Left cardiac atrium (tissue), 4 donors: Measurements from ENCODE around the gene ADGRG3. TPM values are rescaled to one million over a fixed set of nuclear protein-coding genes. Genes with fewer than 3 reads are reported as not detected.
"Not testable (repeated sequence)": the region's sequence is repeated elsewhere in the genome, so short reads cannot be mapped to it uniquely, and the experiment has no call there.

Experiments used
- ATAC-seq, 2 donors: fragments of 200-7000 bp; cut with Tn5 transposase; one replicate each; pipeline ENCODE4 v1.9.1; 2020; ENCODE audit warnings: mild to moderate bottlenecking in 2 of 2, moderate library complexity in 2 of 2
- DNase-seq: peaks from one replicate; pipeline ENCODE4 v3.0.0-alpha.2; 2020
- intact Hi-C, 2 donors: fragments of 100-400 bp; cut with DNase I; formaldehyde crosslinking; loops; one replicate each; pipeline versions ENCODE4 v1.14.1 to v1.15.1; 2022 to 2023
- total RNA-seq, 2 donors: library from RNA; stranded (reverse); fragmentation: NEBNext Ultra II Directional; extraction: Animal tissue kit (Norgen Biotek cat#: 25700); gene quantifications; one replicate each; pipeline ENCODE4 v1.2.1, GENCODE V29; 2021
- donor health status: DM: no; HTN: yes; CAD: no.
- donor health status: DM: no; HTN: yes; CAD: no; lungs with severe emphysema.
- donor health status: DM: yes; HTN: yes; CAD: no.
- donor health status: Dilated cardiomyopathy.

Gene ADGRG3
- total RNA-seq, 2 donors from 2014 or later, result 0.97 to 1.1 TPM

GRCh38 chr16:57724531-57724930 is 56.4 kb downstream of the ADGRG3 start:
- DNase-seq (no peak), ATAC-seq (no peak)
- intact Hi-C loops, result loop anchor here (5.0 to 10.0 kb wide), 2 partner anchors 147 to 150 kb away; no protein-coding TSS in a partner anchor

GRCh38 chr16:57725151-57725550 is 57.0 kb downstream of the ADGRG3 start:
- DNase-seq (no peak), ATAC-seq (no peak)
- intact Hi-C loops, result loop anchor here in 1 of 2 donors (10.0 kb wide), 1 partner anchor 150 kb away; no protein-coding TSS in a partner anchor

GRCh38 chr16:57725554-57725953 is 57.4 kb downstream of the ADGRG3 start:
- no peak for DNase-seq
- no peak for ATAC-seq
- intact Hi-C loops, result loop anchor here in 1 of 2 donors (10.0 kb wide), 1 partner anchor 151 kb away; no protein-coding TSS in a partner anchor

GRCh38 chr16:57725976-57726375 is 57.9 kb downstream of the ADGRG3 start:
- intact Hi-C loops, result loop anchor here in 1 of 2 donors (10.0 kb wide), 1 partner anchor 151 kb away; no protein-coding TSS in a partner anchor
- DNase-seq (no peak), ATAC-seq (no peak)

- intact Hi-C loops, result loop anchor here in 1 of 2 donors (10.0 kb wide), 1 partner anchor 152 kb away; no protein-coding TSS in a partner anchor
- ATAC-seq, result no peak
- no peak for DNase-seq
These were observed 58.4 kb downstream of the ADGRG3 start for GRCh38 chr16:57726433-57726947.

- DNase-seq (no peak), ATAC-seq (no peak)
- intact Hi-C loops, result loop anchor here in 1 of 2 donors (10.0 kb wide), 1 partner anchor 153 kb away; no protein-coding TSS in a partner anchor
These were observed 59.5 kb downstream of the ADGRG3 start for GRCh38 chr16:57727610-57728009.

GRCh38 chr16:57728336-57729181 is 60.5 kb downstream of the ADGRG3 start:
- DNase-seq (no peak), ATAC-seq (no peak)
- intact Hi-C loops, result loop anchor here in 1 of 2 donors (10.0 kb wide), 1 partner anchor 154 kb away; no protein-coding TSS in a partner anchor

GRCh38 chr16:57729182-57729484 is 61.0 kb downstream of the ADGRG3 start:
- DNase-seq (no peak), ATAC-seq (no peak)
- intact Hi-C loops, result loop anchor here in 1 of 2 donors (10.0 kb wide), 1 partner anchor 154 kb away; no protein-coding TSS in a partner anchor

- not testable (repeated sequence) for DNase-seq, ATAC-seq
- intact Hi-C loops, result loop anchor here in 1 of 2 donors (10.0 kb wide), 1 partner anchor 155 kb away; no protein-coding TSS in a partner anchor
These were observed 61.7 kb downstream of the ADGRG3 start for GRCh38 chr16:57729852-57730251.

- intact Hi-C loops, result no loop called here
- DNase-seq (no peak), ATAC-seq (no peak)
These were observed 62.9 kb downstream of the ADGRG3 start for GRCh38 chr16:57730771-57731730.

- intact Hi-C loops, result no loop called here
- ATAC-seq (no peak), DNase-seq (no peak)
These were observed 63.9 kb downstream of the ADGRG3 start for GRCh38 chr16:57732037-57732436.

- intact Hi-C loops, result no loop called here
- DNase-seq (no peak), ATAC-seq (no peak)
These were observed 64.6 kb downstream of the ADGRG3 start for GRCh38 chr16:57732714-57733113.

GRCh38 chr16:57734308-57734924 is 66.3 kb downstream of the ADGRG3 start:
- intact Hi-C loops, result no loop called here
- DNase-seq (no peak), ATAC-seq (no peak)

GRCh38 chr16:57734925-57735754 is 67.0 kb downstream of the ADGRG3 start:
- ATAC-seq (peak; percentile 96), DNase-seq (peak; percentile 99)
- intact Hi-C loops, result no loop called here

GRCh38 chr16:57735755-57736418 is 67.8 kb downstream of the ADGRG3 start, which contains the start of gene KATNB1:
TSS of gene KATNB1 (plus strand) at chr16:57735770. CDS start at chr16:57737244, 1,474 bp downstream.
- intact Hi-C loops, result no loop called here
- peak in 1 of 2 donors; percentile 35 for ATAC-seq
- DNase-seq, result no peak

GRCh38 chr16:57736419-57737351 is 68.6 kb downstream of the ADGRG3 start:
- DNase-seq (peak; percentile 56), ATAC-seq (peak in 1 of 2 donors; percentile 23)
- intact Hi-C loops, result no loop called here
